Measurements from ENCODE around the gene LPIN1. TPM values are rescaled to one million over a fixed set of nuclear protein-coding genes. Genes with fewer than 3 reads are reported as not detected.

Gene LPIN1
- total RNA-seq, 2 experiments from 2014 or later = 40.6 to 42.9 TPM

GRCh38 chr2:11746807-11747459 lies 501 bp downstream of the LPIN1 start:
- H3K4me3 Mint-ChIP-seq = peak overlapping the region; percentile 85
- DNase-seq (peak; percentile 44), ATAC-seq (peak; percentile 14)
- H3K4me1 Mint-ChIP-seq = peaks cover 80% of the 10 kb centered on the region
- H3K27ac Mint-ChIP-seq = peak overlapping the region; percentile 85
- no peaks in the 10 kb centered on the region for H3K9me3 Mint-ChIP-seq (ENCODE audit: low read depth)
- POLR2A ChIA-PET = interaction anchor here (1.0 kb wide), 1 partner anchor 36 kb away, joined by 3 read pairs; no protein-coding TSS in a partner anchor
- intact Hi-C loops (cut with DNase I, micrococcal nuclease) = loop anchor here in 1 of 2 experiments (1.0 to 5.0 kb wide), 6 partner anchors 32 to 934 kb away; partner anchors contain the start of genes E2F6, PDIA6 and SLC66A3
- CTCF ChIA-PET = interaction anchor here (0.7 to 1.8 kb wide), 7 partner anchors 11 to 118 kb away, joined by 3 to 16 read pairs (median 3); no protein-coding TSS in a partner anchor
- H3K36me3 Mint-ChIP-seq (ENCODE audit: low read depth) = peaks cover 3% of the 10 kb centered on the region
- H3K27me3 Mint-ChIP-seq = no peaks in the 10 kb centered on the region

GRCh38 chr2:11748018-11748860 lies 1.8 kb downstream of the LPIN1 start:
- Mint-ChIP-seq H3K4me3 (peak overlapping the region; percentile 85), H3K4me1 (peaks cover 85% of the 10 kb centered on the region), H3K36me3 (ENCODE audit: low read depth) (peaks cover 3% of the 10 kb centered on the region), H3K27me3 (no peaks in the 10 kb centered on the region), H3K9me3 (ENCODE audit: low read depth) (no peaks in the 10 kb centered on the region), H3K27ac (peak overlapping the region; percentile 85)
- intact Hi-C loops (cut with DNase I, micrococcal nuclease) = loop anchor here in 1 of 2 experiments (5.0 kb wide), 2 partner anchors 281 to 544 kb away; partner anchors contain the start of gene E2F6
- ATAC-seq (no peak), DNase-seq (no peak)
- CTCF ChIA-PET = interaction anchor here (1.4 to 7.7 kb wide), 3 partner anchors 27 to 31 kb away, joined by 3 to 66 read pairs (median 16); no protein-coding TSS in a partner anchor
- POLR2A ChIA-PET = no interaction called here

GRCh38 chr2:11748861-11749645 lies 2.6 kb downstream of the LPIN1 start:
- POLR2A ChIA-PET = no interaction called here
- intact Hi-C loops (cut with DNase I, micrococcal nuclease) = loop anchor here in 1 of 2 experiments (5.0 kb wide), 2 partner anchors 282 to 543 kb away; partner anchors contain the start of gene E2F6
- no peaks in the 10 kb centered on the region for H3K27me3 Mint-ChIP-seq
- no peaks in the 10 kb centered on the region for H3K9me3 Mint-ChIP-seq (ENCODE audit: low read depth)
- CTCF ChIA-PET = interaction anchor here (0.5 to 7.7 kb wide), 3 partner anchors 26 to 61 kb away, joined by 3 to 66 read pairs (median 3); no protein-coding TSS in a partner anchor
- peak overlapping the region; percentile 85 for H3K4me3 Mint-ChIP-seq
- peaks cover 85% of the 10 kb centered on the region for H3K4me1 Mint-ChIP-seq
- DNase-seq (no peak), ATAC-seq (no peak)
- H3K36me3 Mint-ChIP-seq (ENCODE audit: low read depth) = peaks cover 3% of the 10 kb centered on the region
- peak overlapping the region; percentile 86 for H3K27ac Mint-ChIP-seq

GRCh38 chr2:11749646-11750349 lies 3.4 kb downstream of the LPIN1 start:
- Mint-ChIP-seq H3K4me3 (peak overlapping the region; percentile 47), H3K27me3 (no peaks in the 10 kb centered on the region), H3K36me3 (ENCODE audit: low read depth) (peaks cover 3% of the 10 kb centered on the region), H3K4me1 (peaks cover 84% of the 10 kb centered on the region), H3K9me3 (ENCODE audit: low read depth) (no peaks in the 10 kb centered on the region), H3K27ac (peak overlapping the region; percentile 86)
- CTCF ChIA-PET = interaction anchor here (0.5 to 7.7 kb wide), 5 partner anchors 25 to 625 kb away, joined by 3 to 66 read pairs (median 3); no protein-coding TSS in a partner anchor
- POLR2A ChIA-PET = interaction anchor here (1.3 kb wide), 1 partner anchor 29 kb away, joined by 3 read pairs; no protein-coding TSS in a partner anchor
- ATAC-seq = no peak
- intact Hi-C loops (cut with DNase I, micrococcal nuclease) = loop anchor here (2.0 to 5.0 kb wide), 4 partner anchors 282 to 971 kb away; partner anchors contain the start of gene E2F6 (in 1 of the 2)
- DNase-seq = no peak

- ChIA-PET POLR2A (interaction anchor here (0.6 to 1.3 kb wide), 2 partner anchors 28 to 168 kb away, joined by 3 read pairs; no protein-coding TSS in a partner anchor), CTCF (interaction anchor here (0.6 to 7.7 kb wide), 5 partner anchors 11 to 626 kb away, joined by 3 to 66 read pairs (median 3); no protein-coding TSS in a partner anchor)
- H3K4me1 Mint-ChIP-seq = peaks cover 84% of the 10 kb centered on the region
Observed at GRCh38 chr2:11750422-11750821, 4.0 kb downstream of the LPIN1 start.

GRCh38 chr2:11750917-11751316 lies 4.5 kb downstream of the LPIN1 start:
- CTCF ChIA-PET = interaction anchor here (0.6 to 7.7 kb wide), 5 partner anchors 12 to 55 kb away, joined by 3 to 66 read pairs (median 3); no protein-coding TSS in a partner anchor
- Mint-ChIP-seq H3K4me1 (peaks cover 84% of the 10 kb centered on the region), H3K9me3 (ENCODE audit: low read depth) (no peaks in the 10 kb centered on the region), H3K36me3 (ENCODE audit: low read depth) (peaks cover 8% of the 10 kb centered on the region), H3K27ac (peak overlapping the region; percentile 86), H3K27me3 (no peaks in the 10 kb centered on the region), H3K4me3 (peak overlapping the region; percentile 47)
- no peak for ATAC-seq
- DNase-seq = peak; percentile 58
- POLR2A ChIA-PET = interaction anchor here (0.6 to 1.3 kb wide), 2 partner anchors 28 to 169 kb away, joined by 3 read pairs; no protein-coding TSS in a partner anchor
- intact Hi-C loops (cut with DNase I, micrococcal nuclease) = loop anchor here (2.0 to 5.0 kb wide), 2 partner anchors 751 to 970 kb away; no protein-coding TSS in a partner anchor

More at GRCh38 chr2:11750422-11750821, 4.0 kb downstream of the LPIN1 start:
- Mint-ChIP-seq H3K4me3 (peak overlapping the region; percentile 47), H3K27ac (peak overlapping the region; percentile 86), H3K36me3 (ENCODE audit: low read depth) (peaks cover 6% of the 10 kb centered on the region), H3K27me3 (no peaks in the 10 kb centered on the region), H3K9me3 (ENCODE audit: low read depth) (no peaks in the 10 kb centered on the region)
- intact Hi-C loops (cut with DNase I, micrococcal nuclease) = loop anchor here (2.0 to 5.0 kb wide), 2 partner anchors 752 to 970 kb away; no protein-coding TSS in a partner anchor
- DNase-seq (peak; percentile 69), ATAC-seq (peak; percentile 53)

DNA sequence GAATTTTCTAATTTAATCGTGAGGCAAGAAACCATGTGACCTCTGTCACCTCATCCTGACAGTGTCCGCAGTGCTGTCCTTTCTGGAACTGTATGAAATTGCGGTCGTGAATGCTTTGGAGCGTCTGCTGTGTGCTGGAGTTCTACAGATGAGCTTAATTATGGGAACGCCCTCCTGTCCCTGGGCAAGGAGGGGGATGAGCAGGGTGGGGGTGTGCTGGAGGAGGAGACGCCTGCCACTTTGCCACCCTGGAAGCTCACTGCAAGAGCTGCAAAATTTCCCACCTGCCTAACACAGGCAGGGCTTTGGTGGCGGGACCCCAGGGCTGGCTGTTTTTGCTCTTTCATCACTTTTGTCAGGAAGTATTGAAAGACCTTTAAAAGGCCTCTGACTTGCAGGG lies 6.5 kb downstream of the LPIN1 start:
- DNase-seq = no peak
- peak overlapping the region; percentile 98 for H3K27ac Mint-ChIP-seq
- intact Hi-C loops (cut with DNase I, micrococcal nuclease) = loop anchor here (1.0 to 5.0 kb wide), 2 partner anchors 77 to 749 kb away; no protein-coding TSS in a partner anchor
- H3K9me3 Mint-ChIP-seq (ENCODE audit: low read depth) = no peaks in the 10 kb centered on the region
- H3K4me1 Mint-ChIP-seq = peaks cover 91% of the 10 kb centered on the region
- no peaks in the 10 kb centered on the region for H3K27me3 Mint-ChIP-seq
- POLR2A ChIA-PET = interaction anchor here (0.6 to 1.0 kb wide), 2 partner anchors 119 to 168 kb away, joined by 3 read pairs; no protein-coding TSS in a partner anchor
- CTCF ChIA-PET = interaction anchor here (1.0 to 7.7 kb wide), 5 partner anchors 9 to 60 kb away, joined by 3 to 66 read pairs (median 3); no protein-coding TSS in a partner anchor
- ATAC-seq = no peak
- peaks cover 11% of the 10 kb centered on the region for H3K36me3 Mint-ChIP-seq (ENCODE audit: low read depth)
- H3K4me3 Mint-ChIP-seq = peak overlapping the region; percentile 75

- POLR2A ChIA-PET = interaction anchor here (1.0 to 1.4 kb wide), 3 partner anchors 8 to 169 kb away, joined by 3 to 8 read pairs (median 3); no protein-coding TSS in a partner anchor
- H3K27ac Mint-ChIP-seq = peak overlapping the region; percentile 98
- intact Hi-C loops (cut with DNase I, micrococcal nuclease) = loop anchor here (1.0 to 5.0 kb wide), 2 partner anchors 77 to 749 kb away; no protein-coding TSS in a partner anchor
- H3K4me1 Mint-ChIP-seq = peaks cover 91% of the 10 kb centered on the region
- H3K36me3 Mint-ChIP-seq (ENCODE audit: low read depth) = peaks cover 15% of the 10 kb centered on the region
- ATAC-seq = peak; percentile 47
- H3K9me3 Mint-ChIP-seq (ENCODE audit: low read depth) = no peaks in the 10 kb centered on the region
- DNase-seq = peak; percentile 61
- CTCF ChIA-PET = interaction anchor here (0.9 to 7.7 kb wide), 9 partner anchors 9 to 287 kb away, joined by 3 to 66 read pairs (median 3); partner anchors contain the start of gene E2F6
- peak overlapping the region; percentile 75 for H3K4me3 Mint-ChIP-seq
- no peaks in the 10 kb centered on the region for H3K27me3 Mint-ChIP-seq
Observed at GRCh38 chr2:11753452-11753885, 7.0 kb downstream of the LPIN1 start.
